ENCODE measurements around the gene COL12A1. TPM values are rescaled to one million over a fixed set of nuclear protein-coding genes. Genes with fewer than 3 reads are reported as not detected.

The COL12A1 gene
- total RNA-seq, 1 donor from 2014 or later, result 97.3 TPM

GRCh38 chr6:75052491-75052890, 153.4 kb downstream of the COL12A1 start:
- DNase-seq (ENCODE audit: extremely low read depth, low read depth, low spot score), result no peak

- DNase-seq (ENCODE audit: extremely low read depth, low read depth, low spot score), result no peak
Measured at GRCh38 chr6:75049308-75049707, 156.5 kb downstream of the COL12A1 start.

GRCh38 chr6:75044846-75045245, 161.0 kb downstream of the COL12A1 start:
- DNase-seq (ENCODE audit: extremely low read depth, low read depth, low spot score), result no peak

- DNase-seq (ENCODE audit: extremely low read depth, low read depth, low spot score), result no peak
Measured at GRCh38 chr6:75041381-75041780, 164.5 kb downstream of the COL12A1 start.

Other genes starting within 250 kb of the COL12A1 start
- gene COX7A2, start 37.7 kb upstream of the COL12A1 start, total RNA-seq, result 245 and 274 TPM in 2 replicates
- 249 and 271 TPM in 2 replicates for gene TMEM30A, start 78.7 kb upstream of the COL12A1 start, total RNA-seq